Measurements from ENCODE around the gene BCL2L2. TPM values are rescaled to one million over a fixed set of nuclear protein-coding genes. Genes with fewer than 3 reads are reported as not detected.
A peak's percentile ranks its signal among the peaks of the same experiment; 100 is the strongest.
"Not testable (repeated sequence)": the region's sequence is repeated elsewhere in the genome, so short reads cannot be mapped to it uniquely, and the experiment has no call there.

BCL2L2 gene
- total RNA-seq, 1 experiment from 2014 or later, result 21.3 TPM

DNA sequence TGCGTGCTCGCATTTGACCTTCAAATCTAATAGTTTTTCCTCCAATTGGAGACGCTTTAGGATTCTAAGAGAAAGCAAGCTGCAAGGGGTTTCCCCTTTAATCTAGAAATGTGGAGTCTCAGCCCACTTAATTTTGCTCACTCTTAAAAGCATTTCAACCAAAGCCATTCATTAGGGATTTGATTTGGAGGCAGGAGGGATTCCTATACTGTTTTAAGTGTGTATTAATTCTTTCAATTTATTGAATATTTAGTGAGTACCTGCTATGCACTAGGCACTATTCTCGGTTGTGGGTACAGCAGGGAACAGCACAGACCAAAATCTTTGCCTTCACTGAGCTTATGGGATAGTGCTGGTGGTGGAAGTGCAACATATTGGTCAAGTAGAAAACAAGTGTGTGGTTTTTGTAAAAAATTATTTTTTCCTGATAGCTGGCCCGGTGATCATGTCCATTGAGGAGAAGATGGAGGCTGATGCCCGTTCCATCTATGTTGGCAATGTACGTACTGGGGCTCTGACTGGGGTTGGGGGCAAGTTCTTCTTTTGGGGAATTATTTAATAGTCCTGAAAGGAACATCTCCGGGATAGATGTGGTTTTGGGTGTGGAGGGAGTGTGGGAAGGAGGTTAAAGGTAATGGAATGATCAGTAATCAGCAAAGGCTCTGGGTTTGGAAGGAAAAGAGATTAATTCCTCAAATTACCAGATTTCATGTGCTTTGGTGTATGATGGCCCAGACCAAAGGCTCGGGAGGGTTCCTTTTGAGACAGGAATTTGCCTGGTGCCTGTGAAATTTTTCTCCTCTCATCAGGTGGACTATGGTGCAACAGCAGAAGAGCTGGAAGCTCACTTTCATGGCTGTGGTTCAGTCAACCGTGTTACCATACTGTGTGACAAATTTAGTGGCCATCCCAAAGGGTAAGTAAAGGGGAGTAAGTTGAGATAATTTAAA lies 16.2 kb downstream of the BCL2L2 start:
- Mint-ChIP-seq H3K9me3 (ENCODE audit: low read depth, unreplicated experiment) (no peaks in the 10 kb centered on the region), H3K4me3 (ENCODE audit: low read depth, unreplicated experiment) (peak overlapping the region; percentile 92), H3K36me3 (ENCODE audit: insufficient read depth, unreplicated experiment) (peaks cover 76% of the 10 kb centered on the region), H3K27ac (ENCODE audit: unreplicated experiment) (peak overlapping the region; percentile 92), H3K4me1 (ENCODE audit: low read depth, unreplicated experiment) (peaks cover 11% of the 10 kb centered on the region), H3K27me3 (ENCODE audit: unreplicated experiment) (no peaks in the 10 kb centered on the region)
- TF ChIP-seq, protein P1, sequence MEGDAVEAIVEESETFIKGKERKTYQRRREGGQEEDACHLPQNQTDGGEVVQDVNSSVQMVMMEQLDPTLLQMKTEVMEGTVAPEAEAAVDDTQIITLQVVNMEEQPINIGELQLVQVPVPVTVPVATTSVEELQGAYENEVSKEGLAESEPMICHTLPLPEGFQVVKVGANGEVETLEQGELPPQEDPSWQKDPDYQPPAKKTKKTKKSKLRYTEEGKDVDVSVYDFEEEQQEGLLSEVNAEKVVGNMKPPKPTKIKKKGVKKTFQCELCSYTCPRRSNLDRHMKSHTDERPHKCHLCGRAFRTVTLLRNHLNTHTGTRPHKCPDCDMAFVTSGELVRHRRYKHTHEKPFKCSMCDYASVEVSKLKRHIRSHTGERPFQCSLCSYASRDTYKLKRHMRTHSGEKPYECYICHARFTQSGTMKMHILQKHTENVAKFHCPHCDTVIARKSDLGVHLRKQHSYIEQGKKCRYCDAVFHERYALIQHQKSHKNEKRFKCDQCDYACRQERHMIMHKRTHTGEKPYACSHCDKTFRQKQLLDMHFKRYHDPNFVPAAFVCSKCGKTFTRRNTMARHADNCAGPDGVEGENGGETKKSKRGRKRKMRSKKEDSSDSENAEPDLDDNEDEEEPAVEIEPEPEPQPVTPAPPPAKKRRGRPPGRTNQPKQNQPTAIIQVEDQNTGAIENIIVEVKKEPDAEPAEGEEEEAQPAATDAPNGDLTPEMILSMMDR (IDR thresholded peaks at IDR 0.05; ENCODE audit: unreplicated experiment), result no peak
- intact Hi-C loops (cut with micrococcal nuclease; ENCODE audit: unreplicated experiment), result loop anchor here (10.0 kb wide), 1 partner anchor 232 kb away; the partner anchor contains the start of genes THTPA and ZFHX2
- no peak for DNase-seq
- CTCF ChIA-PET, result interaction anchor here (2.2 to 2.7 kb wide), 2 partner anchors 16 to 22 kb away, joined by 8 to 12 read pairs; partner anchors contain the start of gene BCL2L2
- TSS peak; percentile 40 for BruUV-seq (replicated peaks)

- no peaks in the 10 kb centered on the region for H3K27me3 Mint-ChIP-seq (ENCODE audit: unreplicated experiment)
- peaks cover 76% of the 10 kb centered on the region for H3K36me3 Mint-ChIP-seq (ENCODE audit: insufficient read depth, unreplicated experiment)
- no peak overlapping the region for H3K4me3 Mint-ChIP-seq (ENCODE audit: low read depth, unreplicated experiment)
- intact Hi-C loops (cut with micrococcal nuclease; ENCODE audit: unreplicated experiment), result loop anchor here (10.0 kb wide), 1 partner anchor 231 kb away; the partner anchor contains the start of genes THTPA and ZFHX2
- H3K27ac Mint-ChIP-seq (ENCODE audit: unreplicated experiment), result no peak overlapping the region
- TF ChIP-seq, protein P1 (IDR thresholded peaks at IDR 0.05; ENCODE audit: unreplicated experiment), result no peak
- no peaks in the 10 kb centered on the region for H3K9me3 Mint-ChIP-seq (ENCODE audit: low read depth, unreplicated experiment)
- CTCF ChIA-PET, result no interaction called here
- no TSS peak for BruUV-seq (replicated peaks)
- no peak for DNase-seq
- H3K4me1 Mint-ChIP-seq (ENCODE audit: low read depth, unreplicated experiment), result peaks cover 19% of the 10 kb centered on the region
Observed at GRCh38 chr14:23323838-23324454, 17.3 kb downstream of the BCL2L2 start.

- H3K4me1 Mint-ChIP-seq (ENCODE audit: low read depth, unreplicated experiment), result peaks cover 20% of the 10 kb centered on the region
- H3K9me3 Mint-ChIP-seq (ENCODE audit: low read depth, unreplicated experiment), result no peaks in the 10 kb centered on the region
- intact Hi-C loops (cut with micrococcal nuclease; ENCODE audit: unreplicated experiment), result loop anchor here (10.0 kb wide), 1 partner anchor 230 kb away; the partner anchor contains the start of genes THTPA and ZFHX2
- H3K27me3 Mint-ChIP-seq (ENCODE audit: unreplicated experiment), result no peaks in the 10 kb centered on the region
- no peak overlapping the region for H3K4me3 Mint-ChIP-seq (ENCODE audit: low read depth, unreplicated experiment)
- no peak for DNase-seq
- H3K27ac Mint-ChIP-seq (ENCODE audit: unreplicated experiment), result no peak overlapping the region
- no TSS peak for BruUV-seq (replicated peaks)
- TF ChIP-seq, protein P1 (IDR thresholded peaks at IDR 0.05; ENCODE audit: unreplicated experiment), result no peak
- CTCF ChIA-PET, result no interaction called here
- peaks cover 74% of the 10 kb centered on the region for H3K36me3 Mint-ChIP-seq (ENCODE audit: insufficient read depth, unreplicated experiment)
Observed at GRCh38 chr14:23324455-23324846, 17.8 kb downstream of the BCL2L2 start.

DNA sequence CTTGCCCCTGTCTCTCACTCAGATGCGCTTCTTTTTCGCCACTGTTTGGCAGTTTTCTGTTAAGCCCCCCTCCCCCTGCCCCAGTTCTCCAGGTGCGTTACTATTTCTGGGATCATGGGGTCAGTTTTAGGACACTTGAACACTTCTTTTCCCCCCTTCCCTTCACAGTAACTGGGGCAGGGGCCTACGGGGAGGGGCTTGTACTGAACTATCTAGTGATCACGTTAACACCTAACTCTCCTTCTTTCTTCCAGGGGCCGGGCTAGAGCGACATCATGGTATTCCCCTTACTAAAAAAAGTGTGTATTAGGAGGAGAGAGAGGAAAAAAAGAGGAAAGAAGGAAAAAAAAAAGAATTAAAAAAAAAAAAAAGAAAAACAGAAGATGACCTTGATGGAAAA lies 18.4 kb downstream of the BCL2L2 start:
- H3K27ac Mint-ChIP-seq (ENCODE audit: unreplicated experiment), result no peak overlapping the region
- intact Hi-C loops (cut with micrococcal nuclease; ENCODE audit: unreplicated experiment), result loop anchor here (5.0 to 10.0 kb wide), 2 partner anchors 132 to 230 kb away; partner anchors contain the start of genes THTPA and ZFHX2
- H3K9me3 Mint-ChIP-seq (ENCODE audit: low read depth, unreplicated experiment), result no peaks in the 10 kb centered on the region
- peaks cover 20% of the 10 kb centered on the region for H3K4me1 Mint-ChIP-seq (ENCODE audit: low read depth, unreplicated experiment)
- TF ChIP-seq, protein P1 (IDR thresholded peaks at IDR 0.05; ENCODE audit: unreplicated experiment), result no peak
- BruUV-seq (replicated peaks), result no TSS peak
- H3K36me3 Mint-ChIP-seq (ENCODE audit: insufficient read depth, unreplicated experiment), result peaks cover 69% of the 10 kb centered on the region
- DNase-seq, result no peak
- no peaks in the 10 kb centered on the region for H3K27me3 Mint-ChIP-seq (ENCODE audit: unreplicated experiment)
- CTCF ChIA-PET, result no interaction called here
- H3K4me3 Mint-ChIP-seq (ENCODE audit: low read depth, unreplicated experiment), result no peak overlapping the region

- peaks cover 61% of the 10 kb centered on the region for H3K36me3 Mint-ChIP-seq (ENCODE audit: insufficient read depth, unreplicated experiment)
- H3K4me1 Mint-ChIP-seq (ENCODE audit: low read depth, unreplicated experiment), result peaks cover 20% of the 10 kb centered on the region
- DNase-seq; H3K4me3 Mint-ChIP-seq (ENCODE audit: low read depth, unreplicated experiment); CTCF ChIA-PET; H3K9me3 Mint-ChIP-seq (ENCODE audit: low read depth, unreplicated experiment); H3K27me3 Mint-ChIP-seq (ENCODE audit: unreplicated experiment); BruUV-seq (replicated peaks): not testable (repeated sequence)
- peak overlapping the region; percentile 25 for H3K27ac Mint-ChIP-seq (ENCODE audit: unreplicated experiment)
- intact Hi-C loops (cut with micrococcal nuclease; ENCODE audit: unreplicated experiment), result loop anchor here (5.0 to 10.0 kb wide), 2 partner anchors 132 to 229 kb away; partner anchors contain the start of genes THTPA and ZFHX2
Observed at GRCh38 chr14:23325746-23326145, 19.1 kb downstream of the BCL2L2 start.
